OCI-M2 (cell line): Measurements from ENCODE around the gene SNX3.
A peak's percentile ranks its signal among the peaks of the same experiment; 100 is the strongest.
"Not testable (repeated sequence)": the region's sequence is repeated elsewhere in the genome, so short reads cannot be mapped to it uniquely, and the experiment has no call there.

Source experiments
- DNase-seq: peaks from one replicate; lab custom pipeline; 2025; ENCODE audit not compliant: unreplicated experiment; lab: John Stamatoyannopoulos, UW

Gene SNX3

GRCh38 chr6:108260809-108261569, at the start of gene SNX3:
TSS of gene SNX3 (minus strand) at chr6:108261040. CDS start at chr6:108260921, 119 bp downstream.
- peak; percentile 76 for DNase-seq

GRCh38 chr6:108309844-108310243, 49.0 kb upstream of the SNX3 start:
- no peak for DNase-seq

GRCh38 chr6:108308641-108309040, 47.8 kb upstream of the SNX3 start:
- not testable (repeated sequence) for DNase-seq

- no peak for DNase-seq
Observed at GRCh38 chr6:108304646-108305045, 43.8 kb upstream of the SNX3 start.

- DNase-seq: no peak
Observed at GRCh38 chr6:108302386-108302785, 41.5 kb upstream of the SNX3 start.

- DNase-seq: no peak
Observed at GRCh38 chr6:108295676-108296075, 34.8 kb upstream of the SNX3 start.

GRCh38 chr6:108294727-108295625, 34.1 kb upstream of the SNX3 start, which contains the start of gene AFG1L:
TSS of gene AFG1L (plus strand) at chr6:108295054. CDS start at chr6:108295080, 26 bp downstream.
- DNase-seq: peak; percentile 89

GRCh38 chr6:108294297-108294726, 33.5 kb upstream of the SNX3 start:
- DNase-seq: peak; percentile 68

GRCh38 chr6:108293527-108294296, 32.9 kb upstream of the SNX3 start:
- no peak for DNase-seq

GRCh38 chr6:108292561-108292960, 31.7 kb upstream of the SNX3 start:
- not testable (repeated sequence) for DNase-seq

GRCh38 chr6:108291091-108291490, 30.3 kb upstream of the SNX3 start:
- no peak for DNase-seq

GRCh38 chr6:108288742-108289141, 27.9 kb upstream of the SNX3 start:
- no peak for DNase-seq

- no peak for DNase-seq
Observed at GRCh38 chr6:108287373-108287772, 26.5 kb upstream of the SNX3 start.

GRCh38 chr6:108286366-108286765, 25.5 kb upstream of the SNX3 start:
- DNase-seq: no peak

- no peak for DNase-seq
Observed at GRCh38 chr6:108285381-108285780, 24.5 kb upstream of the SNX3 start.

- no peak for DNase-seq
Observed at GRCh38 chr6:108277831-108278230, 17.0 kb upstream of the SNX3 start.

- DNase-seq: no peak
Observed at GRCh38 chr6:108277295-108277694, 16.5 kb upstream of the SNX3 start.

- no peak for DNase-seq
Observed at GRCh38 chr6:108275976-108276375, 15.1 kb upstream of the SNX3 start.

- DNase-seq: no peak
Observed at GRCh38 chr6:108274546-108274945, 13.7 kb upstream of the SNX3 start.

- DNase-seq: not testable (repeated sequence)
Observed at GRCh38 chr6:108269955-108270354, 9.1 kb upstream of the SNX3 start.

GRCh38 chr6:108268845-108269244, 8.0 kb upstream of the SNX3 start:
- no peak for DNase-seq
